ENCODE measurements around the gene MAP4K3. TPM values are rescaled to one million over a fixed set of nuclear protein-coding genes. Genes with fewer than 3 reads are reported as not detected.
"Not testable (repeated sequence)": the region's sequence is repeated elsewhere in the genome, so short reads cannot be mapped to it uniquely, and the experiment has no call there.

The MAP4K3 gene
- total RNA-seq, 1 donor from 2014 or later: 11.0 TPM

DNA sequence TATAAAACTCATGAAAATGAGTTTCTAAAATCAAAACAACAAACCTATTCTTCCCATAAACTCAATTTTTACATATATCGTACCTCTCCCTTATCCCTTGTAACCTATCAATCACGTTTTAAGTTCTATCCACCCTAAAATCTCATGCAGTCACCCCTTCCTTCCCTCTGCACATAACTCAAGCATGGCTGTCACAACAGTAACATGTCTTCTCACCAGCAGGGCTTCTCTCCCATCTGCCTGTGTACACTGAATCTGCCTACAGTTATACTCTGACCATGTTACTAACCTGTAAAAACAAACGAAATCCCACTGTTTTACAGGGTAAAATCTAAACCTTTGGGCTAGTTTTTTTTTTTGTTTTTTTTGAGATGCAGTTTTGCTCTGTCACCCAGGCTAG lies 68.2 kb downstream of the MAP4K3 start:
- no peak overlapping the region for H3K27ac Mint-ChIP-seq
- ATAC-seq (ENCODE audit: low read depth) (no peak), DNase-seq (no peak)
- POLR2A ChIA-PET: no interaction called here
- H3K4me1 Mint-ChIP-seq: no peaks in the 10 kb centered on the region
- CTCF ChIA-PET: no interaction called here
- H3K27me3 Mint-ChIP-seq: no peaks in the 10 kb centered on the region
- intact Hi-C loops (cut with micrococcal nuclease): no loop called here
- peaks cover 10% of the 10 kb centered on the region for H3K36me3 Mint-ChIP-seq (ENCODE audit: low read depth)
- peaks cover 11% of the 10 kb centered on the region for H3K9me3 Mint-ChIP-seq
- no peak overlapping the region for H3K4me3 Mint-ChIP-seq
- TF ChIP-seq, protein P1, sequence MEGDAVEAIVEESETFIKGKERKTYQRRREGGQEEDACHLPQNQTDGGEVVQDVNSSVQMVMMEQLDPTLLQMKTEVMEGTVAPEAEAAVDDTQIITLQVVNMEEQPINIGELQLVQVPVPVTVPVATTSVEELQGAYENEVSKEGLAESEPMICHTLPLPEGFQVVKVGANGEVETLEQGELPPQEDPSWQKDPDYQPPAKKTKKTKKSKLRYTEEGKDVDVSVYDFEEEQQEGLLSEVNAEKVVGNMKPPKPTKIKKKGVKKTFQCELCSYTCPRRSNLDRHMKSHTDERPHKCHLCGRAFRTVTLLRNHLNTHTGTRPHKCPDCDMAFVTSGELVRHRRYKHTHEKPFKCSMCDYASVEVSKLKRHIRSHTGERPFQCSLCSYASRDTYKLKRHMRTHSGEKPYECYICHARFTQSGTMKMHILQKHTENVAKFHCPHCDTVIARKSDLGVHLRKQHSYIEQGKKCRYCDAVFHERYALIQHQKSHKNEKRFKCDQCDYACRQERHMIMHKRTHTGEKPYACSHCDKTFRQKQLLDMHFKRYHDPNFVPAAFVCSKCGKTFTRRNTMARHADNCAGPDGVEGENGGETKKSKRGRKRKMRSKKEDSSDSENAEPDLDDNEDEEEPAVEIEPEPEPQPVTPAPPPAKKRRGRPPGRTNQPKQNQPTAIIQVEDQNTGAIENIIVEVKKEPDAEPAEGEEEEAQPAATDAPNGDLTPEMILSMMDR (IDR thresholded peaks at IDR 0.05): no peak

DNA sequence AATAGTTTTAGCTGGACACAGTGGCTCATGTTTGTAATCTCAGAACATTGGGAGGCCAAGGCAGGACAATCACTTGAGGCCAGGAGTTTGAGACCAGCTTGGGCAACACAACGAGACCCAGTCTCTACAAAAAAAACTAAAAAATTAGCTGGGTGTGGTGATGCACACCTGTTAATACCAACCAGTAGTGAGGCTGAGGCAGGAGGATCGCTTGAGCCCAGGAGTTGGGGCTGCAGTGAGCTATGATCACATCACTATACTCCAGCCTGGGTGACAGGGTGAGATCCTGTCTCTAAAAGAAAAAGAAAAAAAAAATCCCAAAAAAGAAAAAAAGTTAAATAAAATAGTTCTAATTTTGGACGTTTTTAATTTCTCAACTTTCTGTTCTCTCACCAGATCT lies 68.7 kb downstream of the MAP4K3 start:
- ATAC-seq (ENCODE audit: low read depth) (no peak), DNase-seq (no peak)
- Mint-ChIP-seq H3K4me1 (no peaks in the 10 kb centered on the region), H3K27me3 (no peaks in the 10 kb centered on the region), H3K36me3 (ENCODE audit: low read depth) (peaks cover 10% of the 10 kb centered on the region), H3K4me3 (no peak overlapping the region), H3K9me3 (peaks cover 10% of the 10 kb centered on the region), H3K27ac (no peak overlapping the region)
- intact Hi-C loops (cut with micrococcal nuclease): no loop called here
- TF ChIP-seq, protein P1 (IDR thresholded peaks at IDR 0.05): no peak
- POLR2A ChIA-PET: no interaction called here
- CTCF ChIA-PET: no interaction called here

DNA sequence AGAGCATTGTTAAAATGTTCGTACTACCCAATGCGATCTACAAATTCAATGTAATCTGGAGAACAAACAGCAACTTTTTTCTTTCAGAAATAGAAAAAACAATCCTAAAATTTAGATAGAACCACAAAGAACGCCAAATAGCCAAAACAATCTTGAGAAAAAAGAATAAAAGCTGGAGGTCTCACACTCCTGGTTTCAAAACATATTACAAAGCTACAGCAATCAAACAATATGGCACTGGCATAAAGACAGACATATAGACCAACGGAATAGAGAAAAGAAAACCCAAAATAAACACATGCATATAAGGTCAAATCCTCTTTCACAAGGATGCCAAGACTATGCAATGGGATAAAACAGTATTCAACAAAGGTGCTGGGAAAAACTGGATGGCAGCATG lies 74.5 kb downstream of the MAP4K3 start:
- intact Hi-C loops (cut with micrococcal nuclease): no loop called here
- POLR2A ChIA-PET: no interaction called here
- ATAC-seq (ENCODE audit: low read depth) (no peak), DNase-seq (no peak)
- Mint-ChIP-seq H3K9me3 (peaks cover 21% of the 10 kb centered on the region), H3K36me3 (ENCODE audit: low read depth) (peaks cover 21% of the 10 kb centered on the region), H3K4me3 (no peak overlapping the region), H3K27ac (no peak overlapping the region), H3K4me1 (no peaks in the 10 kb centered on the region), H3K27me3 (no peaks in the 10 kb centered on the region)
- TF ChIP-seq, protein P1 (IDR thresholded peaks at IDR 0.05): no peak
- CTCF ChIA-PET: no interaction called here

DNA sequence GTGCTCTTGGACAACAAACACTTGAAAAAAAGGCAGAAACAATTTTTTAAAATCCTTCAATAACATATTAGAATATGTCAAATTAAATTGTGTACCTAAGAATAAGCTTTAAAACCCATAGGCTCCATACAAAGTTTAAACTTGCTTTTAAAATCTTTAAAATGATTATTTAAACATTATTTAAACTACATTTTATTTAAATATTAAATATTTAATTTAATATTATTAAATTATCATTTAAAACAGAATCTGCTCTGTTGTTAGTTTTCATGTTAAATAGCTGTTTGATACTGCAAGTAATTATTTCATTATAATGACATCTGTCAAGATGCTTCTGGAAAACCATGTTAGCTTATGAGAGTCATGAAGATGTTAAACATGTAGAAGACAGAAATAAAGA lies 75.6 kb downstream of the MAP4K3 start:
- Mint-ChIP-seq H3K27ac (no peak overlapping the region), H3K9me3 (peaks cover 21% of the 10 kb centered on the region), H3K27me3 (no peaks in the 10 kb centered on the region), H3K4me1 (no peaks in the 10 kb centered on the region), H3K36me3 (ENCODE audit: low read depth) (peaks cover 21% of the 10 kb centered on the region), H3K4me3 (no peak overlapping the region)
- ATAC-seq (ENCODE audit: low read depth) (no peak), DNase-seq (no peak)
- ChIA-PET CTCF (no interaction called here), POLR2A (no interaction called here)
- TF ChIP-seq, protein P1 (IDR thresholded peaks at IDR 0.05): no peak
- intact Hi-C loops (cut with micrococcal nuclease): no loop called here

DNA sequence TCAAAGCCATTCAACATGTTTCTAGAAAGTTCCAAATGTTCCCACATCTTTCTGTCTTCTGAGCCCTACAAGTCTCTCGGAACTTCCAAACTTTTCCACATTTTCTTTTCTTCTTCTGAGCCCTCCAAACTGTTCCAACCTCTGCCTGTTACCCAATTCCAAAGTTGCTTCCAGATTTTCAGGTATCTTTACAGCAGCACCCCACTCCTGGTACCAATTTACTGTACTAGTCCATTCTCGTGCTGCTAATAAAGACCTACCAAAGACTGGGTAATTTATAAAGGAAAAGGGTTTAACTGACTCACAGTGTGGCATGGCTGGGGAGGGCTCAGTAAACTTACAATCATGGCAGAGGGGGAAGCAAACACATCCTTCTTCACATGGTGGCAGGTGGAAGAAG lies 76.7 kb downstream of the MAP4K3 start:
- POLR2A ChIA-PET; H3K27ac Mint-ChIP-seq; ATAC-seq (ENCODE audit: low read depth); intact Hi-C loops (cut with micrococcal nuclease); H3K27me3 Mint-ChIP-seq; DNase-seq; H3K4me3 Mint-ChIP-seq; H3K4me1 Mint-ChIP-seq; CTCF ChIA-PET: not testable (repeated sequence)
- peaks cover 21% of the 10 kb centered on the region for H3K9me3 Mint-ChIP-seq
- peaks cover 25% of the 10 kb centered on the region for H3K36me3 Mint-ChIP-seq (ENCODE audit: low read depth)

DNA sequence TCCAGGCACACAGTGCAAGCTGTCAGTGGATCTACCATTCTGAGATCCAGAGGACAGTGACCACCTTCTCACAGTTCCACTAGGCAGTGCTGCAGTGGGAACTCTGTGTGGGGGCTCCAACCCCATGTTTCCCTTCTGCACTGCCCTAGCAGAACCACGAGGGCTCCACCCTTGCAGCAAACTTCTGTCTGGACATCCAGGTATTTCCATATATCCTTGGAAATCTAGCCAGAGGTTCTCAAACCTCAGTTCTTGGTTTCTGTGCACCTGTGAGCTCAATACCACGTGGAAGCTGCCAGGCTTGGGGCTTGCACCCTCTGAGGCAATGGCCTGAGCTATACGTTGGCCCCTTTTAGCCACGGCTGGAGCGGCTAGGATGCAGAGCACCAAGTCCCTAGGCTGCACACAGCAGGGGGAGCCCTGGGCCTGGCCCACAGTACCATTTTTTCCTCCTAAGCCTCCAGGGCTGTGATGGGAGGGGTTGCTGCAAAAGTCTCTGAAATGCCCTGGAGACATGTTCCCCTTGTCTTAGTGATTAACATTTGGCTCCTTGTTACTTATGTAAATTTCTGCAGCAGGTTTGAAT lies 77.5 kb downstream of the MAP4K3 start:
- TF ChIP-seq, protein P1 (IDR thresholded peaks at IDR 0.05): no peak
- Mint-ChIP-seq H3K36me3 (ENCODE audit: low read depth) (peaks cover 26% of the 10 kb centered on the region), H3K4me3 (no peak overlapping the region), H3K9me3 (peaks cover 21% of the 10 kb centered on the region), H3K4me1 (no peaks in the 10 kb centered on the region), H3K27ac (no peak overlapping the region), H3K27me3 (no peaks in the 10 kb centered on the region)
- ATAC-seq (ENCODE audit: low read depth): no peak
- intact Hi-C loops (cut with micrococcal nuclease): no loop called here
- POLR2A ChIA-PET: no interaction called here
- CTCF ChIA-PET: no interaction called here
- DNase-seq: no peak

All from activated B cell treated with CpG ODN at 0.5 μM for 24 hours (primary cell).